ENCODE results near the gene PRTG. TPM values are rescaled to one million over a fixed set of nuclear protein-coding genes. Genes with fewer than 3 reads are reported as not detected.

The PRTG gene
- polyA plus RNA-seq, 3 donors, result not detected

DNA sequence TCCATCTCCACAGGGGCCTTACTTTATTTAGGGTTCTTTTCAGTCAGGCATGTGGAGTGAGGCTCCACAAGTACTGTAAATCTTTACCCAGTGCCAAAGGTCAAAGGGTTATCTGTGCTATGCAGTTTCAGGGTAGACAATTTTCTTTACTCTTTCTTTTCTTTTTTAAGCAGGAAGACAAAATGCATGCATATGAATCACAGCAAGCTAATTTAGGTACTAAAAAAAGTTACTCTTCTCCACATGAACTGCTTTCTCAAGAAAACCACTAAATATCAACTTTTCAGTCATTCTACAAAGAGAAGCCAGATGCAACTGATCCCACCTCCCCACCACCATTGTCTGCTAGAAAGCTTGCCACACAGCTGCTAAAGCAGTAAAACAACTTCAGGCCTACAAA lies 81.5 kb downstream of the PRTG start:
- Mint-ChIP-seq H3K27ac (no peak overlapping the region), H3K4me3 (no peak overlapping the region), H3K4me1 (no peaks in the 10 kb centered on the region), H3K27me3 (ENCODE audit: low read depth in 3 of 3) (peaks cover 0 to 2% (median 1%) of the 10 kb centered on the region in 3 donors), H3K9me3 (peaks cover 0 to 2% (median 0%) of the 10 kb centered on the region in 7 donors), H3K36me3 (no peaks in the 10 kb centered on the region)
- no peak for DNase-seq
- H3K27ac ChIP-seq (ENCODE audit: low read depth in 1 of 2, low read length in 2 of 2), result no peak overlapping the region
- H3K36me3 ChIP-seq (replicated peaks in 1 of 2; ENCODE audit: control insufficient read depth in 1 of 2, insufficient read depth in 2 of 2, low read length in 2 of 2), result no peaks in the 10 kb centered on the region
- no peaks in the 10 kb centered on the region for H4K20me1 ChIP-seq (ENCODE audit: insufficient read depth, low read length)
- no peak overlapping the region for H3K9ac ChIP-seq (ENCODE audit: insufficient read depth, low read length, poor library complexity, severe bottlenecking)
- H3K9me3 ChIP-seq (replicated peaks in 1 of 2; ENCODE audit: control insufficient read depth in 1 of 2, insufficient read depth in 1 of 2, low read length in 2 of 2), result no peaks in the 10 kb centered on the region
- H3K4me1 ChIP-seq (ENCODE audit: control insufficient read depth in 1 of 2, insufficient read depth in 2 of 2, low read length in 2 of 2), result no peaks in the 10 kb centered on the region
- intact Hi-C loops (cut with micrococcal nuclease), result no loop called here
- no peak overlapping the region for H3K4me3 ChIP-seq (replicated peaks in 1 of 3; ENCODE audit: low read depth in 2 of 3, low read length in 3 of 3)
- H3K79me2 ChIP-seq (ENCODE audit: insufficient read depth, low read length), result no peaks in the 10 kb centered on the region
- no peak overlapping the region for H3K4me2 ChIP-seq (replicated peaks; ENCODE audit: extremely low read depth, low read length, poor library complexity, severe bottlenecking)
- H2AFZ ChIP-seq (ENCODE audit: insufficient read depth, low read depth, low read length, poor library complexity, severe bottlenecking), result no peak overlapping the region
- TF ChIP-seq, protein P1, sequence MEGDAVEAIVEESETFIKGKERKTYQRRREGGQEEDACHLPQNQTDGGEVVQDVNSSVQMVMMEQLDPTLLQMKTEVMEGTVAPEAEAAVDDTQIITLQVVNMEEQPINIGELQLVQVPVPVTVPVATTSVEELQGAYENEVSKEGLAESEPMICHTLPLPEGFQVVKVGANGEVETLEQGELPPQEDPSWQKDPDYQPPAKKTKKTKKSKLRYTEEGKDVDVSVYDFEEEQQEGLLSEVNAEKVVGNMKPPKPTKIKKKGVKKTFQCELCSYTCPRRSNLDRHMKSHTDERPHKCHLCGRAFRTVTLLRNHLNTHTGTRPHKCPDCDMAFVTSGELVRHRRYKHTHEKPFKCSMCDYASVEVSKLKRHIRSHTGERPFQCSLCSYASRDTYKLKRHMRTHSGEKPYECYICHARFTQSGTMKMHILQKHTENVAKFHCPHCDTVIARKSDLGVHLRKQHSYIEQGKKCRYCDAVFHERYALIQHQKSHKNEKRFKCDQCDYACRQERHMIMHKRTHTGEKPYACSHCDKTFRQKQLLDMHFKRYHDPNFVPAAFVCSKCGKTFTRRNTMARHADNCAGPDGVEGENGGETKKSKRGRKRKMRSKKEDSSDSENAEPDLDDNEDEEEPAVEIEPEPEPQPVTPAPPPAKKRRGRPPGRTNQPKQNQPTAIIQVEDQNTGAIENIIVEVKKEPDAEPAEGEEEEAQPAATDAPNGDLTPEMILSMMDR (IDR thresholded peaks at IDR 0.05), result no peak
- H3K27me3 ChIP-seq (ENCODE audit: control insufficient read depth in 2 of 2, insufficient read depth in 2 of 2, low read length in 2 of 2), result no peaks in the 10 kb centered on the region

GRCh38 chr15:55660153-55660552 lies 82.8 kb downstream of the PRTG start:
- no peak overlapping the region for H3K27ac ChIP-seq (ENCODE audit: low read depth in 1 of 2, low read length in 2 of 2)
- Mint-ChIP-seq H3K36me3 (no peaks in the 10 kb centered on the region), H3K27me3 (ENCODE audit: low read depth in 3 of 3) (peaks cover 0 to 2% (median 1%) of the 10 kb centered on the region in 3 donors), H3K9me3 (peaks cover 0 to 2% (median 0%) of the 10 kb centered on the region in 7 donors), H3K4me1 (no peaks in the 10 kb centered on the region), H3K4me3 (no peak overlapping the region), H3K27ac (no peak overlapping the region)
- TF ChIP-seq, protein P1 (IDR thresholded peaks at IDR 0.05), result no peak
- H3K9me3 ChIP-seq (replicated peaks in 1 of 2; ENCODE audit: control insufficient read depth in 1 of 2, insufficient read depth in 1 of 2, low read length in 2 of 2), result no peaks in the 10 kb centered on the region
- intact Hi-C loops (cut with micrococcal nuclease), result no loop called here
- no CpG with 5 or more reads among the region's 5 CpGs for WGBS (ENCODE audit: insufficient coverage)
- no peak overlapping the region for H3K4me3 ChIP-seq (replicated peaks in 1 of 3; ENCODE audit: low read depth in 2 of 3, low read length in 3 of 3)
- no peak overlapping the region for H3K9ac ChIP-seq (ENCODE audit: insufficient read depth, low read length, poor library complexity, severe bottlenecking)
- DNase-seq, result no peak
- no peak overlapping the region for H3K4me2 ChIP-seq (replicated peaks; ENCODE audit: extremely low read depth, low read length, poor library complexity, severe bottlenecking)
- no peaks in the 10 kb centered on the region for H4K20me1 ChIP-seq (ENCODE audit: insufficient read depth, low read length)
- no peak overlapping the region for H2AFZ ChIP-seq (ENCODE audit: insufficient read depth, low read depth, low read length, poor library complexity, severe bottlenecking)
- no peaks in the 10 kb centered on the region for H3K79me2 ChIP-seq (ENCODE audit: insufficient read depth, low read length)
- H3K36me3 ChIP-seq (replicated peaks in 1 of 2; ENCODE audit: control insufficient read depth in 1 of 2, insufficient read depth in 2 of 2, low read length in 2 of 2), result no peaks in the 10 kb centered on the region
- H3K27me3 ChIP-seq (ENCODE audit: control insufficient read depth in 2 of 2, insufficient read depth in 2 of 2, low read length in 2 of 2), result no peaks in the 10 kb centered on the region
- H3K4me1 ChIP-seq (ENCODE audit: control insufficient read depth in 1 of 2, insufficient read depth in 2 of 2, low read length in 2 of 2), result no peaks in the 10 kb centered on the region
